Tibial artery (tissue), 4 donors: ENCODE results near the gene MAPK12.

Experiments
- DNase-seq, 2 donors: peaks; one replicate each; pipeline ENCODE4 v3.0.0-alpha.2; 2019
- H3K27ac ChIP-seq, 2 donors: fragments of 200-600 bp; sonication (generic) in 1 of 2; 1 replicate in 1 of 2; 2 replicates in 1 of 2; pipeline ENCODE4 v1.5.1; 2018 to 2019; ENCODE audit warnings: mild to moderate bottlenecking in 1 of 2
- H3K27me3 ChIP-seq, 2 donors: fragments of 200-600 bp; sonication (generic) in 1 of 2; one replicate each; pipeline versions ENCODE4 v1.5.1 to v1.6.0; 2016 to 2019
- H3K36me3 ChIP-seq, 3 donors: fragments of 200-600 bp; sonication (generic) in 2 of 3; one replicate each; pipeline ENCODE4 v1.5.1; 2016 to 2019; ENCODE audit warnings: mild to moderate bottlenecking in 2 of 3
- H3K4me1 ChIP-seq, 4 donors: fragments of 200-600 bp; sonication (generic) in 2 of 4; 1 replicate in 3 of 4; 2 replicates in 1 of 4; pipeline ENCODE4 v1.5.1; 2016 to 2019
- H3K4me3 ChIP-seq, 2 donors: fragments of 200-600 bp; sonication (generic) in 1 of 2; 1 replicate in 1 of 2; 2 replicates in 1 of 2; pipeline ENCODE4 v1.5.1; 2018 to 2019; ENCODE audit warnings: mild to moderate bottlenecking in 2 of 2
- H3K9me3 ChIP-seq, 3 donors: fragments of 200-600 bp; sonication (generic) in 1 of 3; one replicate each; pipeline ENCODE4 v1.5.1; 2016 to 2019
- intact Hi-C: fragments of 100-400 bp; cut with DNase I; formaldehyde crosslinking; loops from one replicate; pipeline ENCODE4 v1.15.0; 2023; ENCODE audit warnings: low total_unique reads
- TF ChIP-seq, protein P1 (sequence below), 2 experiments: fragments of 200-600 bp in 1 of 2; fragments of 450-650 bp in 1 of 2; IDR thresholded peaks; one replicate each; pipeline ENCODE4 v1.5.1; 2017 to 2019; ENCODE audit warnings: antibody characterized with exemption in 2 of 2, mild to moderate bottlenecking in 1 of 2, moderate library complexity in 1 of 2

MAPK12 gene

GRCh38 chr22:50220603-50221409 is 40.7 kb downstream of the MAPK12 start:
- H3K36me3 ChIP-seq, result peaks cover 79 to 100% (median 94%) of the 10 kb centered on the region in 3 donors
- intact Hi-C loops, result no loop called here
- H3K27ac ChIP-seq, result no peak overlapping the region
- no peaks in the 10 kb centered on the region for H3K27me3 ChIP-seq
- TF ChIP-seq, protein P1, sequence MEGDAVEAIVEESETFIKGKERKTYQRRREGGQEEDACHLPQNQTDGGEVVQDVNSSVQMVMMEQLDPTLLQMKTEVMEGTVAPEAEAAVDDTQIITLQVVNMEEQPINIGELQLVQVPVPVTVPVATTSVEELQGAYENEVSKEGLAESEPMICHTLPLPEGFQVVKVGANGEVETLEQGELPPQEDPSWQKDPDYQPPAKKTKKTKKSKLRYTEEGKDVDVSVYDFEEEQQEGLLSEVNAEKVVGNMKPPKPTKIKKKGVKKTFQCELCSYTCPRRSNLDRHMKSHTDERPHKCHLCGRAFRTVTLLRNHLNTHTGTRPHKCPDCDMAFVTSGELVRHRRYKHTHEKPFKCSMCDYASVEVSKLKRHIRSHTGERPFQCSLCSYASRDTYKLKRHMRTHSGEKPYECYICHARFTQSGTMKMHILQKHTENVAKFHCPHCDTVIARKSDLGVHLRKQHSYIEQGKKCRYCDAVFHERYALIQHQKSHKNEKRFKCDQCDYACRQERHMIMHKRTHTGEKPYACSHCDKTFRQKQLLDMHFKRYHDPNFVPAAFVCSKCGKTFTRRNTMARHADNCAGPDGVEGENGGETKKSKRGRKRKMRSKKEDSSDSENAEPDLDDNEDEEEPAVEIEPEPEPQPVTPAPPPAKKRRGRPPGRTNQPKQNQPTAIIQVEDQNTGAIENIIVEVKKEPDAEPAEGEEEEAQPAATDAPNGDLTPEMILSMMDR (IDR thresholded peaks at IDR 0.05), result no peak
- H3K4me3 ChIP-seq, result no peak overlapping the region
- H3K4me1 ChIP-seq, result no peaks in the 10 kb centered on the region
- no peak for DNase-seq
- no peaks in the 10 kb centered on the region for H3K9me3 ChIP-seq

- intact Hi-C loops, result no loop called here
- no peaks in the 10 kb centered on the region for H3K9me3 ChIP-seq
- H3K36me3 ChIP-seq, result peaks cover 75 to 100% (median 95%) of the 10 kb centered on the region in 3 donors
- H3K27ac ChIP-seq, result no peak overlapping the region
- H3K4me3 ChIP-seq, result no peak overlapping the region
- no peaks in the 10 kb centered on the region for H3K4me1 ChIP-seq
- no peak for DNase-seq
- no peaks in the 10 kb centered on the region for H3K27me3 ChIP-seq
- TF ChIP-seq, protein P1 (IDR thresholded peaks at IDR 0.05), result no peak
Measured at GRCh38 chr22:50219800-50220602, 41.5 kb downstream of the MAPK12 start.

GRCh38 chr22:50218996-50219727 is 42.3 kb downstream of the MAPK12 start:
- Histone ChIP-seq H3K9me3 (no peaks in the 10 kb centered on the region), H3K36me3 (peaks cover 79 to 100% (median 95%) of the 10 kb centered on the region in 3 donors), H3K4me1 (no peaks in the 10 kb centered on the region), H3K27me3 (no peaks in the 10 kb centered on the region), H3K27ac (no peak overlapping the region), H3K4me3 (no peak overlapping the region)
- peak in 1 of 2 donors; percentile 49 for DNase-seq
- intact Hi-C loops, result no loop called here
- TF ChIP-seq, protein P1 (IDR thresholded peaks at IDR 0.05), result no peak

- no peaks in the 10 kb centered on the region for H3K27me3 ChIP-seq
- no peak for DNase-seq
- no peaks in the 10 kb centered on the region for H3K4me1 ChIP-seq
- H3K4me3 ChIP-seq, result no peak overlapping the region
- no peak overlapping the region for H3K27ac ChIP-seq
- intact Hi-C loops, result no loop called here
- no peaks in the 10 kb centered on the region for H3K9me3 ChIP-seq
- peaks cover 75 to 100% (median 95%) of the 10 kb centered on the region in 3 donors for H3K36me3 ChIP-seq
- TF ChIP-seq, protein P1 (IDR thresholded peaks at IDR 0.05), result no peak
Measured at GRCh38 chr22:50218153-50218995, 43.1 kb downstream of the MAPK12 start.
